HCT116 (cell line): Measurements from ENCODE around the gene SPIRE2. TPM values are rescaled to one million over a fixed set of nuclear protein-coding genes. Genes with fewer than 3 reads are reported as not detected.

Source experiments
- ATAC-seq: fragments of 200-7000 bp; cut with Tn5 transposase; 2 replicates; pipeline ENCODE4 v1.9.1; 2020; ENCODE audit warnings: mild to moderate bottlenecking, moderate library complexity
- BruUV-seq: library from RNA; stranded (reverse); fragments of 400-500 nt; replicated peaks from 2 replicates; lab custom pipeline; 2021; lab: Mats Ljungman, UMichigan
- CTCF ChIA-PET: fragments of 300-600 bp; sonication (Branson Sonifier 250); formaldehyde crosslinking; loops from one replicate; lab custom pipeline; 2021; ENCODE audit warnings: antibody characterized with exemption; lab: Charles Lee
- POLR2A ChIA-PET: fragments of 300-600, 350-600 bp; sonication (Branson Sonifier 250); formaldehyde crosslinking; loops from one replicate; lab custom pipeline; 2021; ENCODE audit warnings: antibody characterized with exemption; lab: Charles Lee
- RAD21 ChIA-PET, 2 experiments: fragments of 300-600 bp; sonication (Branson Sonifier 250); formaldehyde crosslinking; loops; one replicate each; lab custom pipeline; 2023; ENCODE audit warnings: low total read pairs in 2 of 2; ENCODE audit not compliant: uncharacterized antibody in 2 of 2, unreplicated experiment in 2 of 2, low non-redundant PET in 1 of 2; lab: Charles Lee
- DNase-seq: peaks from one replicate; pipeline ENCODE4 v3.0.0-alpha.2; 2010; ENCODE audit warnings: low read depth, low spot score
- H2AFZ ChIP-seq: fragments of 200-600 bp; shearing (Covaris generic), sonication (generic); 2 replicates; pipeline ENCODE4 v1.6.1; 2017; ENCODE audit warnings: low read depth, mixed run types, mixed read lengths, antibody characterized with exemption, low read length; ENCODE audit not compliant: poor library complexity, severe bottlenecking
- H3K27ac ChIP-seq: 2 replicates; pipeline ENCODE4 v1.5.1; 2012; ENCODE audit warnings: low read depth, low read length
- H3K27me3 ChIP-seq: fragments of 200-600 bp; sonication (generic); 2 replicates; pipeline ENCODE4 v1.6.1; 2016; ENCODE audit warnings: mixed run types, low read length, mixed read lengths; ENCODE audit not compliant: insufficient read depth
- H3K36me3 ChIP-seq, 2 experiments: fragments of 200-500 bp in 1 of 2; fragments of 200-600 bp in 1 of 2; sonication (Bioruptor generic) in 1 of 2; sonication (generic) in 1 of 2; 2 replicates each; pipeline versions ENCODE4 v1.5.1 to v1.6.1; 2014 to 2016; ENCODE audit warnings: low read length in 2 of 2, inconsistent platforms in 1 of 2, mixed read lengths in 1 of 2, mixed run types in 1 of 2; ENCODE audit not compliant: insufficient read depth in 2 of 2, control insufficient read depth in 1 of 2
- H3K4me1 ChIP-seq, 2 experiments: fragments of 200-600 bp in 1 of 2; sonication (generic) in 1 of 2; 2 replicates each; pipeline versions ENCODE4 v1.5.1 to v1.6.1; 2012 to 2017; ENCODE audit warnings: low read length in 2 of 2, inconsistent platforms in 1 of 2, mild to moderate bottlenecking in 1 of 2, mixed read lengths in 1 of 2, mixed run types in 1 of 2, moderate library complexity in 1 of 2; ENCODE audit not compliant: insufficient read depth in 2 of 2, control insufficient read depth in 1 of 2
- H3K4me2 ChIP-seq: fragments of 200-600 bp; sonication (generic); 2 replicates; pipeline ENCODE4 v1.6.1; 2017; ENCODE audit warnings: mixed run types, low read length, mixed read lengths
- H3K4me3 ChIP-seq, 2 experiments: fragments of 200-600 bp in 1 of 2; sonication (generic) in 1 of 2; replicated peaks in 1 of 2; 2 replicates each; pipeline ENCODE4 v1.5.1; 2011 to 2016; ENCODE audit warnings: low read length in 2 of 2, control low read depth in 1 of 2, low read depth in 1 of 2, mild to moderate bottlenecking in 1 of 2, mixed read lengths in 1 of 2, mixed run types in 1 of 2
- H3K79me2 ChIP-seq: fragments of 200-600 bp; sonication (generic); 2 replicates; pipeline ENCODE4 v1.6.1; 2017; ENCODE audit warnings: mild to moderate bottlenecking, mixed run types, low read length, moderate library complexity, mixed read lengths; ENCODE audit not compliant: insufficient read depth
- H3K9ac ChIP-seq: fragments of 200-600 bp; sonication (generic); 2 replicates; pipeline ENCODE4 v1.6.1; 2016; ENCODE audit warnings: low read length, mixed read lengths
- H3K9me2 ChIP-seq: fragments of 200-600 bp; sonication (generic), shearing (Covaris generic); 2 replicates; pipeline ENCODE4 v1.6.1; 2017; ENCODE audit warnings: mixed run types, mild to moderate bottlenecking, moderate library complexity; ENCODE audit not compliant: insufficient read depth
- H3K9me3 ChIP-seq, 2 experiments: fragments of 200-500 bp in 1 of 2; fragments of 200-600 bp in 1 of 2; sonication (Bioruptor generic) in 1 of 2; sonication (generic) in 1 of 2; 2 replicates each; pipeline ENCODE4 v1.6.1; 2014 to 2017; ENCODE audit warnings: low read length in 2 of 2, mixed read lengths in 2 of 2, inconsistent platforms in 1 of 2, low read depth in 1 of 2, mild to moderate bottlenecking in 1 of 2, mixed run types in 1 of 2, moderate library complexity in 1 of 2; ENCODE audit not compliant: control insufficient read depth in 1 of 2, insufficient read depth in 1 of 2
- H4K20me1 ChIP-seq: fragments of 200-600 bp; sonication (generic), shearing (Covaris generic); 2 replicates; pipeline ENCODE4 v1.6.1; 2017; ENCODE audit warnings: mixed run types, mild to moderate bottlenecking, moderate library complexity; ENCODE audit not compliant: insufficient read depth
- ATF3 ChIP-seq: IDR thresholded peaks from 2 replicates; pipeline ENCODE4 v1.6.1; 2012
- CBX3 ChIP-seq: IDR thresholded peaks from 2 replicates; pipeline ENCODE4 v1.6.1; 2012; ENCODE audit warnings: low read depth
- CEBPB ChIP-seq: IDR thresholded peaks from 2 replicates; pipeline ENCODE4 v1.6.1; 2012; ENCODE audit warnings: low read depth
- CTCF ChIP-seq, 3 experiments: fragments of 200-600 bp in 1 of 3; sonication (generic) in 1 of 3; IDR thresholded peaks in 2 of 3; conservative IDR thresholded peaks in 1 of 3; 2 replicates each; pipeline ENCODE4 v1.5.1; 2012 to 2017; ENCODE audit warnings: low read depth in 2 of 3, low read length in 2 of 3, antibody characterized with exemption in 1 of 3, borderline replicate concordance in 1 of 3, control low read depth in 1 of 3, mild to moderate bottlenecking in 1 of 3, mixed read lengths in 1 of 3, mixed run types in 1 of 3, moderate library complexity in 1 of 3; ENCODE audit not compliant: insufficient read depth in 1 of 3
- EGR1 ChIP-seq: IDR thresholded peaks from 2 replicates; pipeline ENCODE4 v1.6.1; 2012; ENCODE audit warnings: low read depth
- EZH2 ChIP-seq: fragments of 200-600 bp; sonication (generic); IDR thresholded peaks from 2 replicates; pipeline ENCODE4 v1.6.1; 2017; ENCODE audit warnings: antibody characterized with exemption, mixed run types
- POLR2A ChIP-seq: IDR thresholded peaks from 2 replicates; pipeline ENCODE4 v1.7.0; 2011; ENCODE audit warnings: borderline replicate concordance; ENCODE audit not compliant: insufficient read depth, insufficient read length; ENCODE audit errors: extremely low read depth
- POLR2AphosphoS5 ChIP-seq: IDR thresholded peaks from 2 replicates; pipeline ENCODE4 v1.6.1; 2011; ENCODE audit warnings: mild to moderate bottlenecking, low read depth, low read length, moderate library complexity
- RAD21 ChIP-seq: IDR thresholded peaks from 2 replicates; pipeline ENCODE4 v1.6.1; 2012; ENCODE audit warnings: low read depth, mild to moderate bottlenecking
- SIN3A ChIP-seq: IDR thresholded peaks from 2 replicates; pipeline ENCODE4 v1.6.1; 2012; ENCODE audit warnings: low read depth
- SP1 ChIP-seq: IDR thresholded peaks from 2 replicates; pipeline ENCODE4 v1.6.1; 2012; ENCODE audit warnings: low read depth
- intact Hi-C: fragments of 100-400 bp; cut with micrococcal nuclease; formaldehyde crosslinking; loops from 2 replicates; pipeline ENCODE4 v1.10.0; 2022
- total RNA-seq: library from RNA; stranded (reverse); gene quantifications from one replicate; pipeline ENCODE4 v1.2.1, GENCODE V29; 2021; ENCODE audit not compliant: unreplicated experiment

The SPIRE2 gene
- total RNA-seq, 1 experiment from 2014 or later, result 21.2 TPM

GRCh38 chr16:89911375-89911774, 83.1 kb downstream of the SPIRE2 start:
- DNase-seq (no peak), ATAC-seq (no peak)
- BruUV-seq, result no TSS peak
- intact Hi-C loops, result no loop called here
- H3K36me3 ChIP-seq, result peaks cover 17 to 19% of the 10 kb centered on the region in 2 experiments; a peak in 3 of 4 replicates
- no peaks in the 10 kb centered on the region for H3K9me3 ChIP-seq
- no peaks in the 10 kb centered on the region for H3K79me2 ChIP-seq
- no peaks in the 10 kb centered on the region for H3K9me2 ChIP-seq
- no peaks in the 10 kb centered on the region for H3K27me3 ChIP-seq
- H4K20me1 ChIP-seq, result no peaks in the 10 kb centered on the region
- TF ChIP-seq EZH2, result no peak
- TF ChIP-seq POLR2A, result no peak
- no peak for TF ChIP-seq RAD21
- TF ChIP-seq ATF3, result no peak
- TF ChIP-seq CTCF (IDR thresholded peaks at IDR 0.05 in 2 of 3, conservative IDR thresholded peaks at IDR 0.05 in 1 of 3; ENCODE audit: borderline replicate concordance in 1 of 3, insufficient read depth in 1 of 3, low read depth in 2 of 3, low read length in 2 of 3), result no peak
- TF ChIP-seq CEBPB, result no peak
- TF ChIP-seq EGR1, result no peak
- no peak for TF ChIP-seq POLR2AphosphoS5
- no peak for TF ChIP-seq SIN3A
- TF ChIP-seq SP1, result no peak
- no peak for TF ChIP-seq CBX3
- TF ChIP-seq, all 23 proteins: peak for 0
- Histone ChIP-seq H2AFZ (no peak overlapping the region), H3K4me3 (no peak overlapping the region), H3K4me2 (no peak overlapping the region), H3K9ac (no peak overlapping the region), H3K27ac (no peak overlapping the region), H3K4me1 (peaks cover 8 to 17% of the 10 kb centered on the region in 2 experiments; a peak in 3 of 4 replicates)
- POLR2A ChIA-PET, result no interaction called here
- CTCF ChIA-PET, result interaction anchor here (1.9 to 5.7 kb wide), 2 partner anchors 11 to 205 kb away, joined by 12 to 57 read pairs; partner anchors contain the start of gene TUBB3
- RAD21 ChIA-PET, result interaction anchor here in 1 of 2 experiments (0.5 kb wide), 1 partner anchor 62 kb away, joined by 3 read pairs; no protein-coding TSS in a partner anchor
